HG02623 (cell line): ENCODE data around the gene ABR.
"Not testable (repeated sequence)": the region's sequence is repeated elsewhere in the genome, so short reads cannot be mapped to it uniquely, and the experiment has no call there.

Experiments
- ATAC-seq: cut with Tn5 transposase; IDR thresholded peaks from one replicate; pipeline ENCODE4 v1.9.1; 2021; ENCODE audit warnings: moderate library complexity; ENCODE audit not compliant: unreplicated experiment

Gene ABR

DNA sequence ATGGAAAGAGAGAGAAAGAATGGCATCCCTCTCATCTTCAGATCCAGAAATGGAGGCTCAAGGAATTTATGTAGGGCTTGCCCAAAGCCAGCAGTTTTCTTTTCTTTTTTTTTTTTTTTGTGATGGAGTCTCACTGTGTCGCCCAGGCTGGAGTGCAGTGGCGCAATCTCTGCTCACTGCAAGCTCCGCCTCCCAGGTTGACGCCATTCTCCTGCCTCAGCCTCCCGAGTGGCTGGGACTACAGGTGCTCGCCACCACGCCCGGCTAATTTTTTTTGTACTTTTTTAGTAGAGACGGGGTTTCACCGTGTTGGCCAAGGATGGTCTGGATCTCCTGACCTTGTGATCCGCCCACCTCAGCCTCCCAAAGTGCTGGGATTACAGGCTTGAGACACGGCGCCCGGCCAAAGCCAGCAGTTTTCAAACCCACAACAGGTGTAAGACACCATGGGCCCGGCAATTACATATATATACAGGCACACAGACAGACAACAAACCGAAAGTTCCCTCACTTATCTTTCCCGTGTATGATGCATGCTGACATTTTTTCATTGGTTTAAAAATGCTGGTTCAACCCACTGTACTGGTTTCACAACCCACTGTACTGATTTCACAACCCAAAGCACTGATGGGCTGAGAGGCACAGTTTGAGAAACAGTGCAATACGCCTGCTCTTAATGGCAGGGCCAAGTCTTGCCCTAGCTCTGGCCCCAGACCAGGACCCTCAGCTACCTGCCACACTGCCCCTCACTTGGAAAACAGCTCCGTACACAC lies 81.6 kb downstream of the ABR start:
- not testable (repeated sequence) for ATAC-seq

GRCh38 chr17:1096215-1096614 lies 83.6 kb downstream of the ABR start:
- ATAC-seq: no peak

DNA sequence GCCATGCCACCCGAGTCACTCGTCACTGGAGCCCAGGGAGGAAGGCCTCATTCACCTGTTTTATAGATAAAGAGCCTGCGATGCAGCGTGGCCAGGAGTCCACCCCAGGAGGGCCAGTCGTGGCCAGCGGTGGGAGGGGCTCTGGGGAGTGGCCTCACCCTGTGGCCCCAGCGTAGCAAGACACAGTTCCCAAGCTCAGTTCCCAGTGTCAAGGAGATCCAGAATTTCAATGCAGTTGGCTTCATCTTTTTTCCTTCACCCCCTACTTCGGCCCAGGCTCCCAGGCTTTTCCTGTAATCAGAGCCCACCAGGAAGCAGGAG lies 84.0 kb downstream of the ABR start:
- no peak for ATAC-seq

DNA sequence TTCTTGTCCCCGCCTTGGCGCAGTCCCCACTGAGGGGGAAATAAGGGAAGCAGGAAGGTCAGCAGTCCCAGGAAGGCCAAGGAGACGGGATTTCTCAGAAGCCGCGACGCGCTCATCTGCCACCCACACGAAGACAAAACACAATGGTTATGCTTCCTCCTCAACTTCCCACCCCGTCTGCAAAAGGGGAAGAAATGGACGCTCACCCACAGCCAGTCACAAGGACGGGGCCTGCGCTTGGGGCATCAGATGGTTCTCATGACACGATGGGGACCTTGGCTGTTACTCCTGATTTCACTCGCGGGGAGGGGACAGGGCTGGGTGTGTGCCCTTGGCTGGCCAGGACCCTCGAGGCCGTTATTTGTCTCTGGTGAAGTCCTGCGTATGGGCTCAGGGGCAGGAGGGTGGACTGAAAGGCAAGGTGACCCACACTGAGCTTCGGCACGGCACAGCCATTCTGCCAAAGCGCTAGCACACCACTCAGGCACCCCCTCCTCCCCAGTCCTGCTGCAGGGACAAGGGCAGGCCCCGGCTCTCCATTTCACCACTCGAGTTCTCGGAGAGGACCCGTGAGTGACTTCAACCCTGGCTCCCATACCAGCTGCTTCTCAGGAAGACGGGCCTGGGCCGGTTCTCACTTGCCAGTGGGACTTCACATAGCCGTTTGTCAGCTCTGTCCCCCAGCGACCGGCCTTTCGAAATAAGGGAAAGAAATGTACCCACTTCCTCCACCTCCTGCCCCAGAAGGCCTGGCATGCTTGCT lies 84.5 kb downstream of the ABR start:
- ATAC-seq: no peak

DNA sequence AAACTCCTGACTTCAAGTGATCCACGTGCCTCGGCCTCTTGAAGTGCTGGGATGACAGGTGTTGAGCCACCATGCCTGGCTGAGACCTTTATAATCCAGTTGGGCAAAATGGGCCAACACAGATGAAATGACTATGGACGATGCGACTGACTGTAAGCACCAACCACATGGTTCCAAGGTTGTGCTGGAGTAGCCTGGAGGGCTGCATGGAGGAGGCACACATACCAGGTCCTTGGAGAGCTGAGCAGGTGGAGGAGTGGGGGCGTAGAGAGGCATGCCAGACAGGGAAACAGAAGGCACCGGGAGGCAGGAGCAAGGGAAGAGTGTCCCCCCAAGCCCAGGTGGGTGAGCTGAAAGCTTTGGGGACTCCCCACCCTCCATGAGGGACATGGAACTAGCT lies 85.2 kb downstream of the ABR start:
- ATAC-seq: no peak

- ATAC-seq: no peak
Measured at GRCh38 chr17:1091900-1092299, 87.9 kb downstream of the ABR start.

GRCh38 chr17:1091190-1091534 lies 88.6 kb downstream of the ABR start:
- no peak for ATAC-seq

DNA sequence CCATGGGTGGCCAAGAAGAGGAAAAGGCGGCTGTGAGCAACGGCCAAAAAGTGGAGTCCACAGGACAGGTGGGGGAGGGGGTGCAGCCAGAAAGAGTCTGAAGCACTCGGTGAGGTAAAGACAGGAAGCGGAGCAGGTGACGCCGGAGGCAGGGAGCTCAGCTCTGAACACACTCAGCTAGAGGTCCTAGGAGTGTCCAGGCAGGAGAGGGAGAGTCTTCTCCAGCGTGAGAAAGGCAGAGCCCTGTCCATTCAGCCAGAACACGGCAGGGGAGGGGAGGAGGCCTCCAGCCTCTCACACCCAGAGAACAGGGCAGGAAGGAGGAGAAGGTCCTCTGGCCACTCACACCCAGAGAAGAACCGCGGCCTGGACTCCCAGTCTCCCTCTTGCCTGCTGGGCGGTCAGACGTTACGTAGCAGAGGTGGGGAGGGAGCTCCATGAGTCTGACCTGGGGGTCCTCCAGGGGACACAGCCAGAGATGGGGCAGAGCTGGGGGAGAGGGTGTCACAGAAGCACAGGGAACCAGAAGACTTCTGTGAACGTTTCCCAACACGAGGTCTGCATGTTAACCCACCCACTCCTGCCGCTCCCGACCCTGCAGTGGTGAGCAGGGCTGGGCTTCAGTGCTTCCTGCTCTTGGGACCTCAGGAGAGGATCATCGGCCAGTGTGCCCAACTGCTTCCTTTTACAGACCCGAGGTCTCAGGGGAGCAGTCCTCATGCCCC lies 89.2 kb downstream of the ABR start:
- ATAC-seq: no peak

- ATAC-seq: no peak
Measured at GRCh38 chr17:1089915-1090314, 89.9 kb downstream of the ABR start.

GRCh38 chr17:1087381-1088241 lies 92.2 kb downstream of the ABR start:
- no peak for ATAC-seq

- no peak for ATAC-seq
Measured at GRCh38 chr17:1083451-1084187, 96.2 kb downstream of the ABR start.

DNA sequence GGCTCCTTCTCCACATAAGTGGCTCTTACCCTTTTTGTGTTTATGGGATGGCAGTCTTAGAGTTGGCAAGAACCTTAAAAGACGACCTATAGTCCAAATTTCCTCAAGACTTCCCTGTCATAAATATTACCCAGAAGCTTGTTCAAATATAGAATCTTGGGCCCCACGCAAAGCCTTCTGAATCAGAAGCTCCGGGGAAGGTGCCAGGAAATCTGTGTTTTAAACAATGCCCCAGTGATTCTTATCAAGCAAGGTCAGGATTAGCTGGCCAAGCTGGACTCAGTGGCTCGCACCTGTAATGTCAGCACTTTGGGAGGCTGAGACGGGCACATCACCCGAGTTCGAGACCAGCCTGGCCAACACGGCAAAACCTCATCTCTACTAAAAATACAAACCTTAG lies 97.2 kb downstream of the ABR start:
- ATAC-seq: no peak

GRCh38 chr17:1078831-1079561 lies 100.8 kb downstream of the ABR start:
- ATAC-seq: no peak

GRCh38 chr17:1077986-1078711 lies 101.6 kb downstream of the ABR start:
- ATAC-seq: no peak

DNA sequence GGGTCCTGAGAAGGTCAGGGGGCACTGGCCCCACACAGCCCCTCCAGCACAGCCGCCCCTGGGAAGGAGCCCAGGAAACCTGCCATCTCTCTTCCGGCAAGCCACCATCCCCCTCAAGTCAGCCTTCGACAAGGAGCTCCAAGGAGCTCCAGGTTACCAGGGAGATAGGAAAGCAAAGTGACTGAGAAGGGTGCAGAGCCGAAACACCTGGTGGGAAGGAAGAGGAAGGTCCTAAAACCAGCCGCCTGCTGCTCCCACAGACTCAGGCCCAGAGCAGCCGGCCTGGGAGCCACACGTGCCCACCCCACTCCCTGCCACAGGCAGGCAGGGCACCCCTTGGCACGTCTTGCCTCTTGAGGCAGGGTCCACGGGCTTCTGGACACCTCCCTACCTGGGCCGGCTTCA lies 102.2 kb downstream of the ABR start:
- no peak for ATAC-seq

DNA sequence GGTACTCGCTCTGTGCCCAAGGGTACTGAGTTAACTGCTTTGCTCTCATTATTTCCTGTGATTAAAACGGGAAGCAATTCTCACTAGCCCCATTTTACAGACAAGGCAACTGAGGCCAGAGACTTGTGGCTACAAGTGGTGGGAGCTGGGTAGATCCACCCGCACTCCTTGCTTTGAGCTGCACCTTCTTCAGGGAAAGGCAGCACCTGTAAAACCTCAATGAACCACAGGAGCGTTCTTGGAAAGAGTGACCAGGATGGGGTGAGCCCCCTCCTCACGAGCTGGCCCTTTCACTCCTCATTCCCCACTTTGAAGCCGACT lies 102.8 kb downstream of the ABR start:
- no peak for ATAC-seq

- ATAC-seq: no peak
Measured at GRCh38 chr17:1076299-1076981, 103.3 kb downstream of the ABR start.

DNA sequence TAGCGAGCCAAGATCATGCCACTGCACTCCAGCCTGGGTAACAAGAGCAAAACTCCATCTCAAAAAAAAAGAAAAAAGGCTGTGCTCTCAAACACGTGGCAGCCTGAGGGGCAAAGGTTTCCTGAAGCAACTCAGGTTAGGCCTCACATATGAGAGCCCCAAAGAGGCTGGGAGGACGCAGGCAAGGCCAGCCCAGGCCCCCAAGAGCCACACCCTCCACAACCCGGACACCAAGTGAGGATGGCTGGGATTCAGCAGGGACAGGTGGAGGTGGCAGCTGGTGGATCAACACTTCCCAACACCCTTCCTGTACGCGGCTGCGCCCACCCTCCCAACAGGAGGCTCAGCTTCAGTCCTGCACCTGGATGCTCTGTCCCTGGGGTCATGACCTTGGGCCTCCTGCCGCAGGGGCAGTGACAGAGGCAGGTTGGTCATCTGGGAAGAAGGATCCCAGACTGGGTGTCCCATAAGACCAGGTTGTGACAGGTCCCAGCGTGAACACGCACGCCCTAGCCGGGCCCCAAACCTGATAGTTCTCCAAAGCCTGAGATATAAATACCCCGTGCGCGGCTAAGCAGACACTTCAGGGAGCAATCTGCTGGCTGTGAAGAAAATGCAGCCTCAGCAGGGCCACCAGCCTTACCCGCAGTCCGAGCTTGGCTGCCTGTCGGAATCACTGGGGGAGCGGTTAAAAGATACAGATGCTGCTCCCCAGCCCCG lies 104.7 kb downstream of the ABR start:
- no peak for ATAC-seq
